HEK293T (cell line): ENCODE measurements around the gene TSEN2.

Experiments
- ARNT ChIP-seq: fragments of 450-650 bp; IDR thresholded peaks from 2 replicates; pipeline ENCODE4 v1.6.1; 2017; ENCODE audit warnings: mild to moderate bottlenecking
- BHLHE40 ChIP-seq: fragments of 450-650 bp; IDR thresholded peaks from 2 replicates; pipeline ENCODE4 v1.6.1; 2016; ENCODE audit warnings: mild to moderate bottlenecking, moderate library complexity, borderline replicate concordance
- CTBP1 ChIP-seq: fragments of 450-650 bp; IDR thresholded peaks from 2 replicates; pipeline ENCODE4 v1.6.1; 2016; ENCODE audit warnings: borderline replicate concordance
- FOXA1 ChIP-seq: fragments of 450-650 bp; IDR thresholded peaks from 2 replicates; pipeline ENCODE4 v1.6.1; 2016; ENCODE audit warnings: mild to moderate bottlenecking
- FOXK2 ChIP-seq: fragments of 450-650 bp; IDR thresholded peaks from 2 replicates; pipeline ENCODE4 v1.6.1; 2016; ENCODE audit warnings: mild to moderate bottlenecking
- HDGF ChIP-seq: fragments of 450-650 bp; IDR thresholded peaks from 2 replicates; pipeline ENCODE4 v1.6.1; 2017; ENCODE audit warnings: antibody characterized with exemption, borderline replicate concordance
- L3MBTL2 ChIP-seq: fragments of 450-650 bp; conservative IDR thresholded peaks from 2 replicates; pipeline ENCODE4 v1.6.1; 2016; ENCODE audit warnings: mild to moderate bottlenecking
- LEF1 ChIP-seq: fragments of 450-650 bp; IDR thresholded peaks from 2 replicates; pipeline ENCODE4 v1.6.1; 2017; ENCODE audit warnings: mild to moderate bottlenecking, borderline replicate concordance
- NFRKB ChIP-seq: fragments of 450-650 bp; IDR thresholded peaks from 2 replicates; pipeline ENCODE4 v1.6.1; 2016; ENCODE audit warnings: mild to moderate bottlenecking, moderate library complexity
- SP1 ChIP-seq: fragments of 450-650 bp; IDR thresholded peaks from 2 replicates; pipeline ENCODE4 v1.6.1; 2017
- SUZ12 ChIP-seq: fragments of 450-650 bp; IDR thresholded peaks from 2 replicates; pipeline ENCODE4 v1.6.1; 2016; ENCODE audit warnings: mild to moderate bottlenecking
- TARDBP ChIP-seq: fragments of 450-650 bp; IDR thresholded peaks from 2 replicates; pipeline ENCODE4 v1.6.1; 2016
- TF ChIP-seq, protein P1 (sequence below): fragments of 450-650 bp; IDR thresholded peaks from 2 replicates; pipeline ENCODE4 v1.6.1; 2016

- TF ChIP-seq HDGF, result no peak
- TF ChIP-seq, protein P1, sequence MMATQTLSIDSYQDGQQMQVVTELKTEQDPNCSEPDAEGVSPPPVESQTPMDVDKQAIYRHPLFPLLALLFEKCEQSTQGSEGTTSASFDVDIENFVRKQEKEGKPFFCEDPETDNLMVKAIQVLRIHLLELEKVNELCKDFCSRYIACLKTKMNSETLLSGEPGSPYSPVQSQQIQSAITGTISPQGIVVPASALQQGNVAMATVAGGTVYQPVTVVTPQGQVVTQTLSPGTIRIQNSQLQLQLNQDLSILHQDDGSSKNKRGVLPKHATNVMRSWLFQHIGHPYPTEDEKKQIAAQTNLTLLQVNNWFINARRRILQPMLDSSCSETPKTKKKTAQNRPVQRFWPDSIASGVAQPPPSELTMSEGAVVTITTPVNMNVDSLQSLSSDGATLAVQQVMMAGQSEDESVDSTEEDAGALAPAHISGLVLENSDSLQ, result no peak
- no peak for TF ChIP-seq LEF1
- TF ChIP-seq FOXK2, result no peak
- TF ChIP-seq SP1, result no peak
- TF ChIP-seq ARNT, result no peak
- TF ChIP-seq SUZ12, result no peak
- TF ChIP-seq FOXA1, result no peak
- no peak for TF ChIP-seq BHLHE40
- TF ChIP-seq TARDBP, result no peak
- no peak for TF ChIP-seq L3MBTL2
- TF ChIP-seq CTBP1, result no peak
- no peak for TF ChIP-seq NFRKB
Measured at GRCh38 chr3:12509466-12509865, 25.2 kb downstream of the TSEN2 start.
